CD4-positive, alpha-beta T cell treated with Interleukin-17A for 4 hours (primary cell): ENCODE measurements around the gene KRTAP12-3.
"Not testable (repeated sequence)": the region's sequence is repeated elsewhere in the genome, so short reads cannot be mapped to it uniquely, and the experiment has no call there.

ENCODE experiments used
- DNase-seq: peaks from one replicate; pipeline ENCODE4 v3.0.0-alpha.2; 2020; ENCODE audit warnings: mixed read lengths

Gene KRTAP12-3

GRCh38 chr21:44686000-44686781, 28.5 kb downstream of the KRTAP12-3 start:
- DNase-seq = no peak

DNA sequence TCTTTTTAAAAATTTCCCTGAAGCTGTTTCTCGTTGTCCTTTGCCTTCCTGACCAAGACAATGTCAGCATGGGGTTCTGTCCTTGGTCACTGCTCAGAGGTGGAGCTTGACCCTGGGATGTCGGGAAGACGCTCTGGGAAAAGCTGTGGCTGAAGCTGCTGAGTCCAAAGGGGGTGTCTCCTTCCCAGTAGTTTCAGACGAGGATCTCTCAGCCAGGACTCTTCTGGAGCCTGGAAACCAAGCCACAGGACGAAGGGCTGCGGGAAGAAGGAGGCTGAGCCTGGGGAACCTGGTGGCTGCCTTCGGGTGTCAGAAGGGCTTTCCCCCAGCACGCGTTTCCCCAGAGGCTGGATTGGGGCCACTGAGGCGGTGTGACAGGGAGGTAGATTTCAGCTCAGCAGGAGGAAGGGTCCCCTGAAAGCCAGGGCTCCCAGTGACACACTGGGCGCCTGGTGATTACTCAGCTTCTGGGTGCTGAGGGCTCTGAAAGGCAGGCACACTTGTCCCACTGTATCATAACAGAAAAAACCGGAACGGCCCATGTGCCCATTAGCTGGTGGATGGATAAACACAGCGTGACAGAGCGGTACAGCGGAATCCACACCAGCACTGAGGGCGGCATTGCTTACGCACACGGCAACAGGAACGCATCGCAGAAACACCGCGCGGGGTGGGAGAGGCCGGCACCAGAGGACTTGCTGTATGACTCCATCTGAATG, 29.3 kb downstream of the KRTAP12-3 start:
- DNase-seq = no peak

- no peak for DNase-seq
Measured at GRCh38 chr21:44687671-44688070, 29.9 kb downstream of the KRTAP12-3 start.

- not testable (repeated sequence) for DNase-seq
Measured at GRCh38 chr21:44689740-44690139, 32.0 kb downstream of the KRTAP12-3 start.

DNA sequence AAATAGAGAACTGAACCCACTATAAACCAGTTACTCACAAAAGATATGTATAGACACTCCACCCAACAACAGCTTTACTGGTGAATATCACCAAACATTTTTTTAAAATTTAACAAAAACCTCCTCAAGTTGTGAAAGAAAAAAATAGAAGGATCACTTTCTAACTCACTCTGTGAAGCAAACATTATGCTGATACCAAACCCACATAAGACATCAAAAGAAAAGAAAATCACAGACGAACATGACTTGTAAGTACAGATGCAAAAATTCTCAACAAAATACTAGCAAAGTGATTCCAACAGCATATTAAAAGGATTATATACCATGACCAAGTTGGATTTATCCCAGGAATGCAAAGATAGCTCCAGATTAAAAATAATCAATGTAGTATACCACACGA, 34.0 kb downstream of the KRTAP12-3 start:
- DNase-seq = no peak

GRCh38 chr21:44692798-44693512, 35.2 kb downstream of the KRTAP12-3 start:
- DNase-seq = no peak

DNA sequence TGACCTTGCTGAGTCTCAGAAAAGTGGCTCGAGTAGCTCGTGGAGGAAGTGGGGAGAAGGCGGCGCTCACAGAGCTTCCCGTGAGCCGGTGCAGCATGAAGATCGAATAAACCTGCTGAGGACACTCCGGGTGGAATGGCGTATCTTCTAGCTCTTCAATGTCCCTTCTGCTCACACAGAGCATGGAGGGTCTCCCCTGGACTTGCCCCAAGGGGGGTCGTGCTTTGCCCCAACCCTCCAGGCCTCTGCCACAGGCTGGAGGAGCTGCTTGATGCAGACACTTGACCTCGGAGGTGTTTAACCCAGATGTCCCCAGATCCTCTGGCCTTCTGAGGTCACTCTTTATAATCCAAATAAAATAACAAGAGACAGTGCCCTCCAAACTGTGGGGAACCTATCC, 37.0 kb downstream of the KRTAP12-3 start:
- DNase-seq = no peak

- DNase-seq = no peak
Measured at GRCh38 chr21:44695184-44695583, 37.5 kb downstream of the KRTAP12-3 start.

DNA sequence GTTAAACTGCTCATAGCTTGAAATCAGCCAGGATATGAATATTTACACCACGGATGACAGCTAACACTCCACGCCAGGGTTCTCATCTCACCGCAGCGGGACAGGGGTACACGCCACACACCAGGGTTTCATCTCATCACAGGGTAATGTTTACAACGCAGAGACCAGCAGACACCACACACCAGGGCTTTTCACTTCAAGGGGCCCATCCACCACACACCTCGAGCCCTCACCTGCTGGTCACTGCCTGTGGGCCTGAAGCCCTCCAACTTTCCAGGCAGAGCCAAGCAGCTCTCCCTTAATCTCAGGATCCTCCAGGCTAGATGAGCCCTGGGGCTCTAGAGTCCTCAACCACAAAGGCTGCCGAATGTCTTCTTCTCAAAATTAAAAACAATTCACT, 37.9 kb downstream of the KRTAP12-3 start:
- no peak for DNase-seq

DNA sequence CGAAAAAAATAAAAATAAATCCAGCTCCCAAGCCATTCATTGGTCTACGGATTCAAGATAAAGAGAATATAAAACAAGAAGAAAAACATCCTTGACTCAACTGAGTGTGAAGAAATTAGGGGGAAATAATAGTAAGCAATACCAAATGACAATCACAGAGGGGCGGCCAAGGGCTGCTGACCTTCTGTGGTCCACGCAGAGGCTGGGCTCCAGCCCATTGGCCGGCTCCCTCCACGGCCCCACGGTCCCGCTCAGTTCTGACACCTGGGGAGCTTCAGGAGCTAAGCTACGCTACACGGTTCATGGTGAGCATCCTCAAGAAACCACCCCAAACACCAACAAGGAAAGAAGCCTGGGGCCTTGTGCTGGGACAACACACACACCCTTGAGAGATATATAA, 38.8 kb downstream of the KRTAP12-3 start:
- no peak for DNase-seq

DNA sequence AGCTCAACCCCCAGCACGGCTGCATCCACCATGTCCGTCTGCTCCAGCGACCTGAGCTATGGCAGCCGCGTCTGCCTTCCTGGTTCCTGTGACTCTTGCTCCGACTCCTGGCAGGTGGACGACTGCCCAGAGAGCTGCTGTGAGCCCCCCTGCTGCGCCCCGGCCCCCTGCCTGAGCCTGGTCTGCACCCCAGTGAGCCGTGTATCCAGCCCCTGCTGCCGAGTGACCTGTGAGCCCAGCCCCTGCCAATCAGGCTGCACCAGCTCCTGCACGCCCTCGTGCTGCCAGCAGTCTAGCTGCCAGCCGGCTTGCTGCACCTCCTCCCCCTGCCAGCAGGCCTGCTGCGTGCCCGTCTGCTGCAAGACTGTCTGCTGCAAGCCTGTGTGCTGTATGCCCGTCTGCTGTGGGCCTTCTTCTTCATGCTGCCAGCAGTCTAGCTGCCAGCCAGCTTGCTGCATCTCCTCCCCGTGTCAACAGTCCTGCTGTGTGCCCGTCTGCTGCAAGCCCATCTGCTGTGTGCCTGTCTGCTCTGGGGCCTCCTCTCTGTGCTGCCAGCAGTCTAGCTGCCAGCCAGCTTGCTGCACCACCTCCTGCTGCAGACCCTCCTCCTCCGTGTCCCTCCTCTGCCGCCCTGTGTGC, 39.6 kb downstream of the KRTAP12-3 start, which contains the start of gene KRTAP10-12:
Gene KRTAP10-12 (plus strand): TSS at position 1 of the 639 bp plus-strand sequence. CDS start 30 bp downstream, at position 31.
- not testable (repeated sequence) for DNase-seq

- no peak for DNase-seq
Measured at GRCh38 chr21:44697811-44698734, 40.3 kb downstream of the KRTAP12-3 start.

- no peak for DNase-seq
Measured at GRCh38 chr21:44699502-44700001, 41.8 kb downstream of the KRTAP12-3 start.

DNA sequence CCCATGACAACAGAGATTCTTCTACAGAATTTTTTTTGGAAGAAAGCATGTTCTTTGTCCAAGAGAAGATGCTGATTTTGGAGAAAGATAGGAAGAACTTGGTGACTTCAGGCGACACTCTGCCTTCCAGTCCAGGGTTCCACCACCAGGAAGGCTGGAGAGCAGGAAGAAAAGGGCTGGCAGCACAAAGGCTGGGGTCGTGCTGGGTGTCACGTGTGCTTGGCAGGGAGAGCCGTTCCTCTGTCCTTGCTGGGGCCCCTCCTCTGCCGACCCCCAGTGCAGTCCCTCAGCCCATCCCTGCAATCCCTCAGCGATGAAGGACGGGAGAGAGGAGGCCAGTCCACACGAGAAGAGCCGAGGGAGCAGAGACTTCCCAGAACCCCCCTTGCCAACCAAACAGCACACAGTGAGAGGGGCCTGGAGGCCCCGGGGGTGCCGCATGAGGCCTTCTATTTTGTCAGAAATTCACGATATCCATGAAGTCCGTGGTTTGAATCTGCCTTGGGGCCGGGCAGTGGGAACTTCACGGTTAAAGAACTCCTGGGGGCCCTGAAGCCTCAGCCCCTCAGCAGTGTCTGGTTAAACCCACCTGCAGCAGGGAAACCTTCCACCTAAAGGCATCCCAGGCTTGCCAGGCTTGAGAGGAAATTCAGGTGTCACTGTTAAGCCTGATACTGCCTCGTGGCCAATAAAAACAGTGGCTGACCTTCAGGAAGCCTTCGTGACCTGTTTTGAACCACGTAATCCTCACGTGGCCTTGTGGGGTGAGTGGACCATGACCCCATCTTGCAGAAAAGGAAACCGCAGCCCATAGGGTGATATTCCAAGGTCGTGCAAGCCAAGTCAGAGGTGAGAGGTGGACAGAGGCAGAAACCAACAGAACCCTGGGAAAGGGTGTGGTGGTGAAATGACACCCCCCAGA, 42.6 kb downstream of the KRTAP12-3 start:
- DNase-seq = no peak

DNA sequence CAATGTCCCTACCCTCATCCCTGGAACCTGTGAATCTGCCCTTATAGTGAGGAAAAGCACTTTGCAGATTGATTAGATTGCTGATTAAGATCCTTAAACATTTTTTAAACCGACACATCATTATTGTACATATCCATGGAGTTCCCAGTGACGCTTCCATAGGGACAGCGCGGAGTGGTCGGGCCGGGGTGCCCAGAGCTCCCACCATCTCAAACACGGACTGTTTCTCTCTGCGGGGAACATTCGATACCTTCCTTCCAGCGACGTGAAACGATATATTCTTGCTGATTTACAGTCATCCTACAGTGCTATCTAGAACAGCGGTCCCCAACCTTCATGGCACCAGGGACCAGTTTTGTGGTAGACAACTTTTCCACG, 43.3 kb downstream of the KRTAP12-3 start:
- DNase-seq = no peak

- no peak for DNase-seq
Measured at GRCh38 chr21:44701541-44701940, 43.8 kb downstream of the KRTAP12-3 start.

- no peak for DNase-seq
Measured at GRCh38 chr21:44702111-44702972, 44.6 kb downstream of the KRTAP12-3 start.

DNA sequence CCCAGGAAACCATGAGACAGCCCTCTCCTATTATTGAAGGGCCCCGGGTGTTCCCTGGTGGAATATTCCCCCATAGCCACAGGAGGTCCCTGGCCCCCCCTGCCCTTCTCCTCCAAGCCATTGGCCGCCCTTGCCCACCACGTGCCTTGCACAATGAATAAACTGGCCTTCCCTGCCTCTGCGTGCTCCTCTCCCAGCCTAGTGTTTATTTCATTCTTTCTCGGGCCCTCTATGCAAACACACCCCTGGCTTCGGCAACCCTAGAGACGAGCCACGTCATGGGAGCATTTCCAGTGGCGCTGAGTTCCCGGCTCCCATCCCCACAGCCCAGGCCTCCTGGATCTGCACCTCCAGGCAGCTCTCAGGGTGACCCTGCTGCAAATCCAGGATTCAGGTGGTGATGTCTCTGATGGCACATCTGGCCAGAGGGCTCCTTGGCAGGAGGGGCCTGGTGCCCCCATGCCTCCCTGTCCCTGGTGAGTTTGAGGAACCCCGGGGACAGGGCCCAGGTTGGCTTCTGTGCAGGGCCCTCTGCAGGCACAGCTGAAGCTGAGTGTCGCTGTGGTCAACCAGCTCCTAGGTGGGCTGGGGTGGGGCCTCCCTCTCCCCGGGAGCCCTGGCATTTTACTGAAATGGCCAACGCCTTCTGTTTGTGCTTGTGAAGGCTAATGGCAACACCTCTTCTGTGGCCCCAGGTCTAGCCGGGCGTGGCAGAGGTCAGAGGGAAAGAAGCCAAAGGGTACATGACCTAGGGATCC, 45.4 kb downstream of the KRTAP12-3 start:
- no peak for DNase-seq
